NCI-H510A treated with DMSO at 0.1 percent for 48 hours (cell line): Measurements from ENCODE around the gene HBP1.
A peak's percentile ranks its signal among the peaks of the same experiment; 100 is the strongest.
"Not testable (repeated sequence)": the region's sequence is repeated elsewhere in the genome, so short reads cannot be mapped to it uniquely, and the experiment has no call there.

Source experiments
- DNase-seq: peaks from one replicate; lab custom pipeline; 2025; lab: John Stamatoyannopoulos, UW

The HBP1 gene

GRCh38 chr7:107154826-107155225, 14.0 kb upstream of the HBP1 start:
- DNase-seq, result no peak

- not testable (repeated sequence) for DNase-seq
Observed at GRCh38 chr7:107155726-107156125, 13.1 kb upstream of the HBP1 start.

DNA sequence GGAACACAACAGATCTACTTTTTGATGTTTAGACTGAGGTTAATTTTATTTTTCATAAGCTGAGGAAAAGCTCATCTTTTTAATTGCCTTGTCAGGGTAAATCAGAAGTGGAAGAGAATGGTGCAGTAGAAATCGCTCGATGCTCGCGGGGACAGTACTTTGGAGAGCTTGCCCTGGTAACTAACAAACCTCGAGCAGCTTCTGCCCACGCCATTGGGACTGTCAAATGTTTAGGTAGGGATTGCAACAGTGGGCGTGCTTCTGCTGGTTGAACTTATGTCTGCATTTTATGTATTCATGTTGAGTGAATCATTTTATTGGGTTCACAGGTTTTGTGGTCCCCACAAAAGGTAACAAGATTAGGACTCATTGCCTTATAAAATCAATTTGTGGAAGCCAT, 11.7 kb upstream of the HBP1 start:
- DNase-seq, result no peak

DNA sequence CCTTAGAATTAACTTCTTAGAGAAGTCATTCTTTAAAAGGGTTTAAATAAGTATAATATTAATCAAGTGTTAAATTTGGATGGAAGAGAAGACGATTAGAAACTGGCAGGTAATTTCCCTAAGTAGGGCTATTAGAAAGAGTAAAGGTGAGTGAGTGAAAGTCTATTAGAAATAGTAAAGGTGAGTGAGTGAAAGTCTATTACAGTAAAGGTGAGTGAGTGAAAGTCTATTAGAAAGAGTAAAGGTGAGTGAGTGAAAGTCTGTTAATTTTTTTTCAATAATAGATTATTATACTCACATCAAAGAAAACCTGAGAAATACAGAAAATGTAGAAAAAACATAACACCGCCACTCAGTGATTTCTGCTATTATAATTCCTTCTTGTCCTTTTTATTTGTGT, 10.8 kb upstream of the HBP1 start:
- DNase-seq, result no peak

- no peak for DNase-seq
Observed at GRCh38 chr7:107160389-107160788, 8.4 kb upstream of the HBP1 start.

DNA sequence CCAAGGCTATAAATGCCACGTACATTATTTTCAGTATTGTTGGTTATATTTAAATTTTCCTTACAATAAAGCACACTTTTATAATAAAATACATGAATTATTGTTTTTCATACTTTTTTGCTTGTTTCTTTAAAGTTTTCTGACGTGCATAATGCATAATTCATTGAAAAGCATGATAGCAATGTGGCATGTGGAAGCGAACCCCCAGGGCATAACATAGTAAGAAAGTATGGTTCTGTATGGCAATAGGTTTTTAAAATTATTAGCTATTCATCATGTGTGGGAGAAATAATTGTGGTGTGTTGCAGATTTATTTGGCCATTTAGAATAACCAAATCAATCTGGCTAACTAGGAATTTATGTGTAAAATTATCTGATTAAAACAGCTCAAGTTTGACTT, 7.4 kb upstream of the HBP1 start:
- no peak for DNase-seq

GRCh38 chr7:107162475-107162874, 6.3 kb upstream of the HBP1 start:
- DNase-seq, result no peak

- DNase-seq, result no peak
Observed at GRCh38 chr7:107164092-107164491, 4.7 kb upstream of the HBP1 start.

DNA sequence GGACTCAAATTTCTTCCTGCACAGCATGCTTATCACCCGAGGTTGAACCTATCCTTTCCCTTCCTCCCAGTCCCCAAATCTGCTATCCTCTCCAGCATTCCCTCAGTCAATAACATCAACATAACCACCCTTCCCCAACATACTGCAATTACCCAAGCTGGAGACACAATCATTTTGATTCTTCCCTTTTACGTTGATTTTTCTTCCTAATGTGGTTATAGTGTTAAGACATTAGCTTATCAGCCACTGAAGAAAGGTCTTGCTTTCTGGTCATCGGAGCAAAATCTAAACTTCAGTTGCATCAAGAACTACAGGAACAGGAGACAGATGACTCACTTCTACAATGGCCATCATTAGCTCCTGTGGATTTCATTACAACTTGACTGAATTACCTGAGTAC, 3.5 kb upstream of the HBP1 start:
- DNase-seq, result no peak

DNA sequence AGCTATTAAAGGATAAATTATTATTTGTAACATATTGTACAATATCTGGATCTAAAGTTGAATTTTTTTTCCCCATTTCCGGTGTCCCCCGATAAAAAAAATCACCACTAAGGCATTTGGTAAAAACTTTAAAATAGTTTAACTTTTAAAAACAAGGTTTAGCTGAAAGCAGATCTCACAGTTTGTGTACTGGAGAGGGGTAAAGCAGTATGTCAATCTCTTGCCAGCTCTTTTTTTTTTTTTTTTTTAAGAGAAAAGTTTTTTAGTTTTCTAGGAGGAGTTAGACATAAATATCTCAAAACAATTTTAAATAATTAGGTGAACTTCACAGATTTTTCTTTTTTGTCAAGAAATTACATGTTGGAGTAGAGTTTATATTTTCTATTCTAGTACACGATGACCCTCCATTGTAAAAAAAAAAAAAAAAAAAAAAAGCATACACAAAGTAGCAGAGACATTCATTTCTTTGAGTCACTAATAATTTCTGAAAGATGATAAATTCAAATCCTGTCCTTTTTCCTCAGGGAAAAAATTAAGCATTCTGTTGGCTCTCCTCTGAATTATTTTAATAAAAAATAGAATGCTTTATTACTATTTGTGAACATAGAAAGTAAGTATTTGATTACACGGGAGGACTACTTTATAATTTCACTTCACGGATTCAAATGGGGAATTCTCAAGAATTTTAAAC, 1.9 kb upstream of the HBP1 start:
- no peak for DNase-seq

GRCh38 chr7:107167483-107168232, 1.1 kb upstream of the HBP1 start:
- DNase-seq, result peak; percentile 35

- DNase-seq, result peak; percentile 78
Observed at GRCh38 chr7:107169120-107170050, 582 bp downstream of the HBP1 start.

GRCh38 chr7:107170051-107170915, 1.5 kb downstream of the HBP1 start:
- DNase-seq, result no peak

DNA sequence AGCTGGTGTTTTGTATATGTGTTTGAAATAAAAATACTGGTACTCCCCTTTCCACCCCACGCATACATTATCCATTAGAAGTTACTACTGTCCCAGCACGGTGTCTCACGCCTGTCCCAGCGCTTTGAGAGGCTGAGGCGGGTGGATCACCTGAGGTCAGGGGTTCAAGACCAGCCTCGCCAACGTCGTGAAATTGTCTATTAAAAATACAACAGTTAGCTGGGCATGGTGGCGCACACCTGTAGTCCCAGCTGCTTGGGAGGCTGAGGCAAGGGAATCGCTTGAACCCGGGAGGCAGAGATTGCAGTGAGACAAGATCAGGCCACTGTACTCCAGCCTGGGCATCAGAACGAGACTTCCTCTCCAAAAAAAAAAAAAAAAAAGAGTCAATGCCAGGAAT, 2.7 kb downstream of the HBP1 start:
- DNase-seq, result no peak

- no peak for DNase-seq
Observed at GRCh38 chr7:107172276-107173032, 3.7 kb downstream of the HBP1 start.

DNA sequence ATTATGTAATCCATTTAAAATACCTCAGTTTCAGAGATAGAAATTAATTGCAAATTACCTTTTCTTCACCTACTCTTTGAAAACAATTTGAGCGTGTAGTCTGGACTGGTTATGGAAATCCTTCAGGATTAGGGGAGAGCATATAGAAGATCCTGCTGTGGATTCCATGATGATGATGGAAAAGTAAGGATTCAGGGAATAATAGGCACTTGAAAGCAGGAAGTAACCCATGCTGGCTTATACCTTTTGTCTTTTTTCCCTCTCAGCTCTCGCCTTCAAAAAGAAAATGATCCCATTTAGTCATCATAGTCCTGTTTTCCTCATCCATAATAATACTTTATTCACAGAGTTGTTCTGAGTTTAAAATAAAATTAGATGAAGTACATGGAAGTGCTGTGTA, 4.4 kb downstream of the HBP1 start:
- no peak for DNase-seq

DNA sequence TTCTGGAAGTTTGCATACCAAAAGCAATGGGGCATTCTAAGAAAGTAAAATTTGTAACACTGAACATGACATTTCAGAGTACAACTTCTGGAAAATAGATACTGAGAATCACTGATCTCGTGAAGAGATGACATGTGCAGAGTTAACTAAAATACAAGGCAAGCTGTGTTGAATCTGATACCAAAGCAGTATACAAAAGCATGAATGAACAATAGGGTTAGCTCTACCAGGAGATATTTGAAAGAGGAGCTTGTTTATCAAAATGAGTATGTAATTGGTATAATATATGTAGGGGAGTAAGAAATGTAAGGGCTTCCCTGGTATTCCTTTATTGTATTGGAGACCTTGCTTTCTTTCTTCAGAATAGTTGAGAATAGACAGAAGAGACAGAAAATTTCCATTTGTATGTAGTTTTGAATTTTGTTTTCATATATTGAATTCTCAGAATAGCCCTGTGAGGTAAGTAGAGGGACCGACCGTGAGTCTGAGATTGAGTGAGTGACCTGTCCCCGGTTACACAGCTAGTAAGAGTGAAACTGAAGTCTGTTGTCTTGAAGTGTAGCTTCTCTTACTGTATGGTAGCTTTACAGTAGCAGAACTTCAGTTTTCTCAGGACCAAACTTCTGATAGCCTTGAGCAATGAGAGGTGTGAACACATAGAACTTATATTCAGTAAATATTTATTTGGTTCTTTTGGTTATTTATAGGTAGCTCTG, 5.0 kb downstream of the HBP1 start:
- no peak for DNase-seq

DNA sequence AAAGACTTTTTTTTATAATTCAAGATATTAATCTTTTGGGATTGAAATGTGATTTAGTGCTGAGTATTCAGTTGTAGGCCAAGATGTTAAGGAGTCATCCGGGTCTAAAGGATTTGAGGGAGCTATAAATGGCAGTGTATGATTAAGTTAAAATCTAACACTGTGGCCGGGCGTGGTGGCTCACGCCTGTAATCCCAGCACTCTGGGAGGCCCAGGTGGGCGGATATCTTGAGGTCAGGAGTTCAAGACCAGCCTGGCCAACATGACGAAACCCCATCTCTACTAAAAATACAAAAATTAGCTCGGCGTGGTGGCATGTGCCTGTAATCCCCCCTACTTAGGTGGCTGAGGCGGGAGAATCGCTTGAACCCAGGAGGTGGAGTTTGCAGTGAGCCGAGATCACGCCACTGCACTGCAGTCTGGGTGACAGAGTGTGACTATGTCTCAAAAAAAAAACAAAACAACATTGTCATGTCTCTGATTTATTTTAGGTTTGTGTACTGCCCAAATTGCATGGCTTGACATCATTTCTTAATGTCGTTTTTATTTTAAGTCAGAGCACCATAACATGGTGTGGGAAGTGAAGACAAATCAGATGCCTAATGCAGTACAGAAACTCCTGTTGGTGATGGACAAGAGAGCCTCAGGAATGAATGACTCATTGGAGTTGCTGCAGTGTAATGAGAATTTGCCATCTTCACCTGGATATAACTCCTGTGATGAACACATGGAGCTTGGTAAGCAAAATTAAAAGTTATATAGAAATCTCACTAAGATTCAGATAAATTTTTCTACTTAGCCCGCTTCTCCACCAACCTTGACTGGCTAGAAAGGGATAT, 10.7 kb downstream of the HBP1 start:
- DNase-seq, result no peak

- no peak for DNase-seq
Observed at GRCh38 chr7:107180378-107180777, 11.6 kb downstream of the HBP1 start.
